Stimulated activated CD4-positive, alpha-beta T cell treated with anti-CD3 and anti-CD28 coated beads, Interleukin-2, amount 100 ng/mL, for 4 hours (primary cell): ENCODE data around the gene DET1.

Experiments
- DNase-seq: peaks from one replicate; pipeline ENCODE4 v3.0.0-alpha.2; 2020; ENCODE audit warnings: low read depth

The DET1 gene

GRCh38 chr15:88465633-88466224 is 80.8 kb downstream of the DET1 start:
- DNase-seq: no peak

- no peak for DNase-seq
Measured at GRCh38 chr15:88463870-88464532, 82.5 kb downstream of the DET1 start.
